GM10266 (cell line): ENCODE data around the gene WNT9A.

Source experiments
- DNase-seq: peaks from one replicate; pipeline ENCODE4 v3.0.0; 2012; ENCODE audit errors: extremely low spot score
- CTCF ChIP-seq: IDR thresholded peaks from 2 replicates; pipeline ENCODE4 v1.5.1; 2012; ENCODE audit warnings: mild to moderate bottlenecking, low read depth; ENCODE audit not compliant: control insufficient read depth, insufficient read depth; ENCODE audit errors: missing control alignments

Gene WNT9A

GRCh38 chr1:227920426-227920825, 27.3 kb downstream of the WNT9A start:
- no peak for DNase-seq
- no peak for TF ChIP-seq CTCF

GRCh38 chr1:227919906-227920305, 27.8 kb downstream of the WNT9A start:
- no peak for DNase-seq
- TF ChIP-seq CTCF = no peak

GRCh38 chr1:227918736-227919135, 29.0 kb downstream of the WNT9A start:
- DNase-seq = no peak
- TF ChIP-seq CTCF = no peak

GRCh38 chr1:227918083-227918700, 29.5 kb downstream of the WNT9A start:
- DNase-seq = no peak
- TF ChIP-seq CTCF = no peak

- DNase-seq = no peak
- TF ChIP-seq CTCF = no peak
Observed at GRCh38 chr1:227917081-227917950, 30.4 kb downstream of the WNT9A start.

GRCh38 chr1:227916655-227917054, 31.1 kb downstream of the WNT9A start:
- DNase-seq = no peak
- no peak for TF ChIP-seq CTCF

GRCh38 chr1:227915564-227916553, 31.9 kb downstream of the WNT9A start:
- DNase-seq = no peak
- no peak for TF ChIP-seq CTCF
